Measurements from ENCODE around the gene KLHDC1. TPM values are rescaled to one million over a fixed set of nuclear protein-coding genes. Genes with fewer than 3 reads are reported as not detected.

The KLHDC1 gene
- total RNA-seq, 1 experiment from 2014 or later = 0.98 TPM

- RAD21 ChIA-PET (ENCODE audit: low non-redundant PET in 1 of 2, low total read pairs in 2 of 2, uncharacterized antibody in 2 of 2, unreplicated experiment in 2 of 2) = no interaction called here
- Histone ChIP-seq H3K9me2 (ENCODE audit: insufficient read depth) (no peaks in the 10 kb centered on the region), H2AFZ (ENCODE audit: low read depth, low read length, poor library complexity, severe bottlenecking) (no peak overlapping the region), H4K20me1 (ENCODE audit: insufficient read depth) (no peaks in the 10 kb centered on the region), H3K27me3 (ENCODE audit: insufficient read depth, low read length) (no peaks in the 10 kb centered on the region), H3K4me2 (ENCODE audit: low read length) (no peak overlapping the region), H3K4me1 (ENCODE audit: control insufficient read depth in 1 of 2, insufficient read depth in 2 of 2, low read length in 2 of 2) (no peaks in the 10 kb centered on the region), H3K9me3 (ENCODE audit: control insufficient read depth in 1 of 2, insufficient read depth in 1 of 2, low read depth in 1 of 2, low read length in 2 of 2) (no peaks in the 10 kb centered on the region), H3K36me3 (ENCODE audit: control insufficient read depth in 1 of 2, insufficient read depth in 2 of 2, low read length in 2 of 2) (no peaks in the 10 kb centered on the region), H3K27ac (ENCODE audit: low read depth, low read length) (no peak overlapping the region), H3K9ac (ENCODE audit: low read length) (no peak overlapping the region), H3K79me2 (ENCODE audit: insufficient read depth, low read length) (no peaks in the 10 kb centered on the region), H3K4me3 (replicated peaks in 1 of 2; ENCODE audit: low read depth in 1 of 2, low read length in 2 of 2) (no peak overlapping the region)
- POLR2A ChIA-PET = no interaction called here
- CTCF ChIA-PET = no interaction called here
- intact Hi-C loops (cut with micrococcal nuclease) = no loop called here
- no peak for DNase-seq (ENCODE audit: low read depth, low spot score)
- peak; percentile 52 for ATAC-seq
- BruUV-seq (replicated peaks) = no TSS peak
- TF ChIP-seq TCF7L2 (IDR thresholded peaks at IDR 0.05; ENCODE audit: borderline replicate concordance, extremely low read depth, insufficient read depth, insufficient read length) (no peak), ELF1 (IDR thresholded peaks at IDR 0.05; ENCODE audit: borderline replicate concordance, low read depth) (no peak), POLR2AphosphoS5 (IDR thresholded peaks at IDR 0.05; ENCODE audit: low read depth, low read length) (no peak), SIN3A (IDR thresholded peaks at IDR 0.05; ENCODE audit: low read depth) (no peak), FOSL1 (IDR thresholded peaks at IDR 0.05; ENCODE audit: low read depth) (no peak), CTCF (IDR thresholded peaks at IDR 0.05 in 2 of 3, conservative IDR thresholded peaks at IDR 0.05 in 1 of 3; ENCODE audit: borderline replicate concordance in 1 of 3, insufficient read depth in 1 of 3, low read depth in 2 of 3, low read length in 2 of 3) (no peak), SRF (IDR thresholded peaks at IDR 0.05; ENCODE audit: low read depth) (no peak), CEBPB (IDR thresholded peaks at IDR 0.05; ENCODE audit: low read depth) (no peak)
- TF ChIP-seq, protein P1, sequence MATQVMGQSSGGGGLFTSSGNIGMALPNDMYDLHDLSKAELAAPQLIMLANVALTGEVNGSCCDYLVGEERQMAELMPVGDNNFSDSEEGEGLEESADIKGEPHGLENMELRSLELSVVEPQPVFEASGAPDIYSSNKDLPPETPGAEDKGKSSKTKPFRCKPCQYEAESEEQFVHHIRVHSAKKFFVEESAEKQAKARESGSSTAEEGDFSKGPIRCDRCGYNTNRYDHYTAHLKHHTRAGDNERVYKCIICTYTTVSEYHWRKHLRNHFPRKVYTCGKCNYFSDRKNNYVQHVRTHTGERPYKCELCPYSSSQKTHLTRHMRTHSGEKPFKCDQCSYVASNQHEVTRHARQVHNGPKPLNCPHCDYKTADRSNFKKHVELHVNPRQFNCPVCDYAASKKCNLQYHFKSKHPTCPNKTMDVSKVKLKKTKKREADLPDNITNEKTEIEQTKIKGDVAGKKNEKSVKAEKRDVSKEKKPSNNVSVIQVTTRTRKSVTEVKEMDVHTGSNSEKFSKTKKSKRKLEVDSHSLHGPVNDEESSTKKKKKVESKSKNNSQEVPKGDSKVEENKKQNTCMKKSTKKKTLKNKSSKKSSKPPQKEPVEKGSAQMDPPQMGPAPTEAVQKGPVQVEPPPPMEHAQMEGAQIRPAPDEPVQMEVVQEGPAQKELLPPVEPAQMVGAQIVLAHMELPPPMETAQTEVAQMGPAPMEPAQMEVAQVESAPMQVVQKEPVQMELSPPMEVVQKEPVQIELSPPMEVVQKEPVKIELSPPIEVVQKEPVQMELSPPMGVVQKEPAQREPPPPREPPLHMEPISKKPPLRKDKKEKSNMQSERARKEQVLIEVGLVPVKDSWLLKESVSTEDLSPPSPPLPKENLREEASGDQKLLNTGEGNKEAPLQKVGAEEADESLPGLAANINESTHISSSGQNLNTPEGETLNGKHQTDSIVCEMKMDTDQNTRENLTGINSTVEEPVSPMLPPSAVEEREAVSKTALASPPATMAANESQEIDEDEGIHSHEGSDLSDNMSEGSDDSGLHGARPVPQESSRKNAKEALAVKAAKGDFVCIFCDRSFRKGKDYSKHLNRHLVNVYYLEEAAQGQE (IDR thresholded peaks at IDR 0.05; ENCODE audit: low read depth) = no peak
These were observed 34.3 kb downstream of the KLHDC1 start for GRCh38 chr14:49727171-49727570.

Data from HCT116 (cell line).